ENCODE results near the gene TTC39A. TPM values are rescaled to one million over a fixed set of nuclear protein-coding genes. Genes with fewer than 3 reads are reported as not detected.
"Not testable (repeated sequence)": the region's sequence is repeated elsewhere in the genome, so short reads cannot be mapped to it uniquely, and the experiment has no call there.

The TTC39A gene
- polyA plus RNA-seq, 3 donors from 2014 or later, result not detected

DNA sequence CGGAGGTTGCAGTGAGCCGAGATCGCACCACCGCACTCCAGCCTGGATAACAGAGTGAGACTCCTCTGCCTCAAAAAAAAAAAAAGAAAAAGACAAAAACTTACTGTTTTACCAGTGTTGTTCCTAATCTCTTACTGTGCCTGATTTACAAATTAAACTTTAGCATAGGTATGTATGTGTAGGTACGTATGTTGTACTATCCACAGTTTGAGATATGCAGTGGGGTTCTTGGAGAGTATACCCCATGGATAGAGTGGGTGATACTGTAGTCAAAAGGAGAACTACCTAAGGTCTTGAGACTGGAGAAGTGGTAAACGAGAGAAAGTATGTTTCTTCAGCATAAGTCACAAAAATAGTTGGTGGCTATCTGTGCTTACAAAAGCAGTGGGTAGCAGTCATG, 55.7 kb downstream of the TTC39A start:
- Mint-ChIP-seq H3K36me3 (peaks cover 8 to 18% (median 15%) of the 10 kb centered on the region in 3 donors), H3K27me3 (ENCODE audit: low read depth in 3 of 3) (no peaks in the 10 kb centered on the region), H3K4me1 (peaks cover 0 to 6% of the 10 kb centered on the region in 2 donors)

GRCh38 chr1:51272916-51273315, 57.4 kb downstream of the TTC39A start:
- Mint-ChIP-seq H3K4me3 (no peak overlapping the region), H3K9me3 (no peaks in the 10 kb centered on the region), H3K27ac (peak overlapping the region in 1 of 6 donors; percentile 5), H3K27me3 (ENCODE audit: low read depth in 3 of 3) (peaks cover 0 to 1% (median 0%) of the 10 kb centered on the region in 3 donors), H3K4me1 (peaks cover 10 to 17% of the 10 kb centered on the region in 2 donors), H3K36me3 (peaks cover 8 to 22% (median 15%) of the 10 kb centered on the region in 3 donors)
- no peak for DNase-seq

More for the DNA sequence above, 55.7 kb downstream of the TTC39A start:
- no peak for DNase-seq
- Mint-ChIP-seq H3K4me3 (no peak overlapping the region), H3K9me3 (no peaks in the 10 kb centered on the region), H3K27ac (peak overlapping the region in 2 of 6 donors; percentile 26 to 40)

GRCh38 chr1:51270751-51271150, 59.6 kb downstream of the TTC39A start:
- peak overlapping the region in 1 of 6 donors; percentile 40 for H3K27ac Mint-ChIP-seq
- H3K4me1 Mint-ChIP-seq, result peaks cover 30 to 38% of the 10 kb centered on the region in 2 donors
- no peak overlapping the region for H3K4me3 Mint-ChIP-seq
- no peaks in the 10 kb centered on the region for H3K9me3 Mint-ChIP-seq
- peaks cover 0 to 1% (median 1%) of the 10 kb centered on the region in 3 donors for H3K27me3 Mint-ChIP-seq (ENCODE audit: low read depth in 3 of 3)
- no peak for DNase-seq
- peaks cover 8 to 22% (median 15%) of the 10 kb centered on the region in 3 donors for H3K36me3 Mint-ChIP-seq

DNA sequence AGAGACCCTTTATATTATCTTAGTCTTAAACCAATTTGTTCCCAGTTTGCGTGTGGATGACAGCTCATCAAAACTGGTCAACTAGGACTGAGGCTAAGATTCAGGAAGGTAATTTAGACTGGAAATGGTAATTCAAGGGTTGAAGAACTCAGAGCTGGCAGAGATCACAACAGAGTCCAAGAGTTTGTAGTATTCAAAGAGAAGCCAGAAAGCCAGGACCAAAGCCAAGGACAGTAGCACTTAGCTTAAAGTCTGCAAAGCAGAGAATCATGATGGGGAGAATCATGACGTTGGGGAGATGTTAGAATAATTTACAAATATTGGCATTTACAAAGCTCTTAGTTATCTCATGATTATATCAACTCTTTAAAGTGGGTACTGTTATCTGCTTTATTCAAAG, 61.7 kb downstream of the TTC39A start:
- H3K27me3 Mint-ChIP-seq (ENCODE audit: low read depth in 3 of 3), result peaks cover 0 to 4% (median 1%) of the 10 kb centered on the region in 3 donors
- peaks cover 47 to 59% of the 10 kb centered on the region in 2 donors for H3K4me1 Mint-ChIP-seq
- H3K4me3 Mint-ChIP-seq, result peak overlapping the region in 4 of 5 donors; percentile 46 to 77 (median 64)
- H3K27ac Mint-ChIP-seq, result peak overlapping the region in 5 of 6 donors; percentile 38 to 88 (median 69)
- DNase-seq, result no peak
- H3K36me3 Mint-ChIP-seq, result peaks cover 8 to 17% (median 15%) of the 10 kb centered on the region in 3 donors
- H3K9me3 Mint-ChIP-seq, result no peaks in the 10 kb centered on the region

DNA sequence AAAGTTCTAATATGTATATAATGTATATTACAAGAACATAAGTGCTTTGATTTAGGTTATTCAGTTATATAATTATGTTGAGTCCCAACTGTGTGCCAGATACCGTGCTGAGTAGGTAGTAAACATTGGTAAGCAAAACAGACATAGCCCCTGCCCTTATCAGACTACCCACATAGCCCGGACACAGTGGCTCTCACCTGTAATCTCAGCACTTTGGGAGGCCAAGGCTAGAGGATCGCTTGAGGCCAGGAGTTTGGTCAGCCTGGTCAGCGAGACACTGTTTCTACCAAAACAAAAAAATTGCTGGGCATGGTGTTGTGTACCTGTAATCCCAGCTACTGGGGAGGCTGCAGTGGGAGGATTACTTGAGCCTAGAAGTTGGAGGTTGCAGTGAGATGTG, 63.6 kb downstream of the TTC39A start:
- H3K4me1 Mint-ChIP-seq, result peaks cover 55 to 72% of the 10 kb centered on the region in 2 donors
- DNase-seq, result no peak
- H3K9me3 Mint-ChIP-seq, result no peaks in the 10 kb centered on the region
- peaks cover 4 to 12% (median 12%) of the 10 kb centered on the region in 3 donors for H3K36me3 Mint-ChIP-seq
- H3K4me3 Mint-ChIP-seq, result no peak overlapping the region
- peak overlapping the region in 1 of 6 donors; percentile 65 for H3K27ac Mint-ChIP-seq
- peaks cover 1 to 4% (median 2%) of the 10 kb centered on the region in 3 donors for H3K27me3 Mint-ChIP-seq (ENCODE audit: low read depth in 3 of 3)

DNA sequence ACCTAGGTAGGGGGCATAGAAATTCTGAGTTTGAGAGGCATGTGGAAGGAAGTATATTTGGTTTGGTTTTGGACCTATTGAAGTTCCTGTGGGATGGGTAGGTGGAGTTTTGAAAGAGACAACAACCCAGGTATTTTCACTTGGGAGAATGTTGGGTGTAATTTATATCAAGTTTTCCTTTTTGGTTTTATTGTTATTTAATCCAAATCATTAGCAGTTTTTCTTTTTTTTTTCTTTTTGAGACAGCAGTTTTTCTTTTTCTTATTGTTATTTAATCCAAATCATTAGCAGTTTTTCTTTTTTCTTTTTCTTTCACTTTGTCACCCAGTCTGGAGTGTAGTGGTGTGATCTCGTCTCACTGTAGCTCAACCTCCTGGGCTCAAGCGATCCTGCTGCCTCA, 64.2 kb downstream of the TTC39A start:
- H3K36me3 Mint-ChIP-seq, result peaks cover 3 to 8% (median 7%) of the 10 kb centered on the region in 3 donors
- H3K27me3 Mint-ChIP-seq (ENCODE audit: low read depth in 3 of 3), result peaks cover 1 to 4% (median 2%) of the 10 kb centered on the region in 3 donors
- H3K27ac Mint-ChIP-seq, result peak overlapping the region in 5 of 6 donors; percentile 14 to 70 (median 29)
- peak overlapping the region in 1 of 5 donors; percentile 27 for H3K4me3 Mint-ChIP-seq
- peaks cover 58 to 78% of the 10 kb centered on the region in 2 donors for H3K4me1 Mint-ChIP-seq
- no peaks in the 10 kb centered on the region for H3K9me3 Mint-ChIP-seq
- no peak for DNase-seq

- Mint-ChIP-seq H3K27ac (peak overlapping the region in 2 of 6 donors; percentile 12 to 65), H3K4me1 (peaks cover 61 to 84% of the 10 kb centered on the region in 2 donors), H3K4me3 (no peak overlapping the region), H3K27me3 (ENCODE audit: low read depth in 3 of 3) (peaks cover 1 to 4% (median 2%) of the 10 kb centered on the region in 3 donors), H3K36me3 (peaks cover 0 to 5% (median 2%) of the 10 kb centered on the region in 3 donors), H3K9me3 (no peaks in the 10 kb centered on the region)
- DNase-seq, result no peak
These were observed 64.7 kb downstream of the TTC39A start for GRCh38 chr1:51265618-51266017.

- peaks cover 0 to 5% (median 0%) of the 10 kb centered on the region in 3 donors for H3K36me3 Mint-ChIP-seq
- H3K4me1 Mint-ChIP-seq, result peaks cover 68 to 96% of the 10 kb centered on the region in 2 donors
- DNase-seq, result no peak
- no peak overlapping the region for H3K4me3 Mint-ChIP-seq
- no peaks in the 10 kb centered on the region for H3K9me3 Mint-ChIP-seq
- H3K27me3 Mint-ChIP-seq (ENCODE audit: low read depth in 3 of 3), result peaks cover 0 to 4% (median 2%) of the 10 kb centered on the region in 3 donors
- peak overlapping the region in 1 of 6 donors; percentile 20 for H3K27ac Mint-ChIP-seq
These were observed 65.9 kb downstream of the TTC39A start for GRCh38 chr1:51264451-51264850.

DNA sequence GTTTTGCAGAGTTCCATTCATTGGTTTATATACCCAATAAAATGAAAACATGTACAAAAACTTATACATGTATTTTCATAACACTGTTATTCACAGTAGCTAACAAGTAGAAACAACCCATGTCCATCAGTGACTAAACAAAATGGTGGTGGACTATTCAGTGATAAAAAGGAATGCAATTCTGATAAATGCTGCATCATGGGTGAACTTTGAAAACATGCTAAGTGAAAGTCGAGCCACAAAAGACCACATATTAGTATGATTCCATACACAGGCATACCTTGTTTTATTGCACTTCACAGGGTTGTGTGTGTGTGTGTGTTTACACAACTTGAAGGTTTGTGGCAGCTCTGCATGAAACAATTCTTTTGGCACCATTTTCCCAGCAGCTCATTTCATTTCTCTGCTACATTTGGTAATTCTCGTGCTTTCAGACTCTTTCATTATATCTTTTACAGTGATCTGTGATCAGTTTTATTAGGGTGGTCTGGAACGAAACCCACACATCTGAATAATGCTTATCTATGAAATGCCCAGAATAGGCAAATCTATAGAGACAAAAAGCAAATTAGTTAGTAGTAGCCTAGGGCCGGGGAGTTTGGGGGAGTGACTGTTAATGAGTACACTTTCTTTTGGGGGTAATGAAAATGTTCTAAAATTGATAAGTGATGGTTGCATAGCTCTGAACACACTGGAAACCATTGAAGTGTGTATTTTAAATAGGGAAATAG, 67.0 kb downstream of the TTC39A start:
- Mint-ChIP-seq H3K36me3 (peaks cover 0 to 3% (median 0%) of the 10 kb centered on the region in 3 donors), H3K4me3 (peak overlapping the region in 1 of 5 donors; percentile 1), H3K27ac (no peak overlapping the region), H3K9me3 (no peaks in the 10 kb centered on the region), H3K27me3 (ENCODE audit: low read depth in 3 of 3) (peaks cover 0 to 4% (median 2%) of the 10 kb centered on the region in 3 donors), H3K4me1 (peaks cover 68 to 100% of the 10 kb centered on the region in 2 donors)
- DNase-seq, result no peak

DNA sequence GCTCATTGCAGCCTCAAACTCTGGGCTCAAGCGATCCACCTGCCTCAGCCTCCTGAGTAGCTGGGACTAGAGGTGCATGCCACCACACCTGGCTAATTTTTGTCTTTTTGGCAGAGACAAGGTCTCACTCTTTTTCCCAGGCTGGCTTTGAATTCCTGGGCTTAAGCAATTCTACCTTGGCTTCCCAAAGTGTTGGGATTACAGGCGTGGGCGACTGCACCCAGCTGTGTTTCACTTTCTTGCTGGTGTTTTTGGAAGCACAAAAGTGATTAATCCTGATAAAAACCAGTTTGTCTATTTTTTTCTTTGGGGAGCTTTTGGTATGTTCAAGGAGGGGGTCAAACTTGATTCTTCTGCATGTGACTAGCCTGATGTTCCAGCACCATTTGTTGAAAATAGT, 75.0 kb downstream of the TTC39A start:
- Mint-ChIP-seq H3K4me1 (peaks cover 25 to 64% of the 10 kb centered on the region in 2 donors), H3K27me3 (ENCODE audit: low read depth in 3 of 3) (no peaks in the 10 kb centered on the region), H3K4me3 (no peak overlapping the region), H3K36me3 (peaks cover 0 to 3% (median 0%) of the 10 kb centered on the region in 3 donors), H3K9me3 (no peaks in the 10 kb centered on the region), H3K27ac (no peak overlapping the region)
- DNase-seq, result no peak

- H3K36me3 Mint-ChIP-seq, result peaks cover 0 to 2% (median 0%) of the 10 kb centered on the region in 3 donors
- no peak overlapping the region for H3K4me3 Mint-ChIP-seq
- H3K27me3 Mint-ChIP-seq (ENCODE audit: low read depth in 3 of 3), result no peaks in the 10 kb centered on the region
- H3K4me1 Mint-ChIP-seq, result peaks cover 22 to 61% of the 10 kb centered on the region in 2 donors
- H3K27ac Mint-ChIP-seq, result no peak overlapping the region
- H3K9me3 Mint-ChIP-seq, result no peaks in the 10 kb centered on the region
- DNase-seq, result no peak
These were observed 76.7 kb downstream of the TTC39A start for GRCh38 chr1:51253691-51254090.

DNA sequence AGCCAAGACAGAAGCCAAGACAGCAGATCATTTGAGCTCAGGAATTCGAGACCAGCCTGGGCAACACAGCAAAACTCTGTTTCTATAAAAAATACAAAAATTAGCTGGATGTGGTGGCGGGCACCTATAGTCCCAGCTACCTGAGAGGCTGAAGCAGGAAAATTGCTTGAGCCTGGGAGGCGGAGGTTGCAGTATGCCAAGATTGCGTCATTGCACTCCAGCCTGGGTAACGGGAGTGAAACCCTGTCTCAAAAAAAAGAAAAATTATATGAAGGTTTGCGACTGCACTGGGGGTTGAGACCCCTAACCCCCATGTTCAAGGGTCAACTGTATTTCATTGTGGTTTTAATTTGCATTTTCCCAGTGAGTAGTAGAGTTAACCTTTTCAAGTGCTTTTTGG, 78.0 kb downstream of the TTC39A start:
- no peaks in the 10 kb centered on the region for H3K36me3 Mint-ChIP-seq
- peak overlapping the region in 2 of 6 donors; percentile 28 to 57 for H3K27ac Mint-ChIP-seq
- DNase-seq, result no peak
- peak overlapping the region in 1 of 5 donors; percentile 47 for H3K4me3 Mint-ChIP-seq
- H3K9me3 Mint-ChIP-seq, result no peaks in the 10 kb centered on the region
- H3K27me3 Mint-ChIP-seq (ENCODE audit: low read depth in 3 of 3), result no peaks in the 10 kb centered on the region
- peaks cover 25 to 61% of the 10 kb centered on the region in 2 donors for H3K4me1 Mint-ChIP-seq

DNA sequence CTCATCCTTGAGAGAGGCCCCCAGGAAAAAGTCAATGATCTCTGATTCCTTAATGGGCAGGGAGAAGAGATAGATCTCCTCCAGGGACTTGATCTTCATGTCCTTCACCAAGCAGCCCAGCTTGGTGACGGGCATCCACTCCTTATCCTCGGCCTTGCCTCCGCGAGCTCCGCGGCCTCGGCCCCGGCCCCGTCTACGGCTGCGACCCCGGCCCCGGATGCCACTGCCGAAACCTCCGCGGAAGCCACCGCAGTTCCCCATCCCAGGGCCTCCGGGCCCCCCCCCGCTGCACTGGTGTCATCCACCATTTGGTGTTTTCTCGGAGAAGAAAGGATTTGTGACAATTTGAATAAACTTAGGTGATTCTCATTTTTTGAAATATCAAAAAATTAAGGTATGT, 79.2 kb downstream of the TTC39A start:
- H3K9me3 Mint-ChIP-seq; H3K4me3 Mint-ChIP-seq; H3K27ac Mint-ChIP-seq; H3K36me3 Mint-ChIP-seq; DNase-seq; H3K27me3 Mint-ChIP-seq (ENCODE audit: low read depth in 3 of 3): not testable (repeated sequence)
- peaks cover 35 to 70% of the 10 kb centered on the region in 2 donors for H3K4me1 Mint-ChIP-seq

- DNase-seq; H3K27me3 Mint-ChIP-seq (ENCODE audit: low read depth in 3 of 3); H3K27ac Mint-ChIP-seq; H3K4me3 Mint-ChIP-seq; H3K9me3 Mint-ChIP-seq; H3K36me3 Mint-ChIP-seq: not testable (repeated sequence)
- H3K4me1 Mint-ChIP-seq, result peaks cover 40 to 70% of the 10 kb centered on the region in 2 donors
These were observed 79.6 kb downstream of the TTC39A start for GRCh38 chr1:51250729-51251128.

Measured in immature natural killer cell (primary cell).